Endodermal cell (in vitro differentiated cells): ENCODE measurements around the gene SYCE3. TPM values are rescaled to one million over a fixed set of nuclear protein-coding genes. Genes with fewer than 3 reads are reported as not detected.

Source experiments
- DNase-seq: peaks from one replicate; pipeline ENCODE4 v3.0.0-alpha.2; 2017
- H3K27ac ChIP-seq: 2 replicates; pipeline ENCODE4 v1.5.1; 2013; ENCODE audit warnings: mild to moderate bottlenecking, low read depth, low read length, moderate library complexity
- H3K27me3 ChIP-seq: 2 replicates; pipeline ENCODE4 v1.6.1; 2013; ENCODE audit warnings: mild to moderate bottlenecking, low read length, moderate library complexity; ENCODE audit not compliant: insufficient read depth, control insufficient read depth, poor library complexity, severe bottlenecking
- H3K36me3 ChIP-seq: 2 replicates; pipeline ENCODE4 v1.7.0; 2013; ENCODE audit warnings: mild to moderate bottlenecking, low read length, moderate library complexity; ENCODE audit not compliant: control insufficient read depth, insufficient read depth
- H3K4me1 ChIP-seq: one replicate; pipeline ENCODE4 v1.7.0; 2013; ENCODE audit warnings: low read length; ENCODE audit not compliant: control insufficient read depth, insufficient read depth
- H3K4me3 ChIP-seq: 2 replicates; pipeline ENCODE4 v1.5.1; 2013; ENCODE audit warnings: mild to moderate bottlenecking, low read length, moderate library complexity
- H3K9ac ChIP-seq: 2 replicates; pipeline ENCODE4 v1.6.1; 2013; ENCODE audit warnings: mild to moderate bottlenecking, low read length, moderate library complexity; ENCODE audit not compliant: poor library complexity, severe bottlenecking; ENCODE audit errors: extremely low read depth
- H3K9me3 ChIP-seq: 2 replicates; pipeline ENCODE4 v1.6.1; 2013; ENCODE audit warnings: mild to moderate bottlenecking, low read length, moderate library complexity; ENCODE audit not compliant: control insufficient read depth
- H3K27ac Mint-ChIP-seq: 2 replicates; pipeline ENCODE4 v1.8.0; 2020; ENCODE audit warnings: mixed read lengths
- H3K27me3 Mint-ChIP-seq: 2 replicates; pipeline ENCODE4 v1.8.0; 2021; ENCODE audit warnings: mild to moderate bottlenecking, mixed read lengths; ENCODE audit not compliant: insufficient read depth
- H3K36me3 Mint-ChIP-seq: 2 replicates; pipeline ENCODE4 v1.8.0; 2020; ENCODE audit warnings: low read depth, mixed read lengths
- H3K4me1 Mint-ChIP-seq: 2 replicates; pipeline ENCODE4 v1.8.0; 2020; ENCODE audit warnings: mixed read lengths
- H3K4me3 Mint-ChIP-seq: 2 replicates; pipeline ENCODE4 v1.8.0; 2020; ENCODE audit warnings: mild to moderate bottlenecking, moderate library complexity, mixed read lengths
- H3K9me3 Mint-ChIP-seq: 2 replicates; pipeline ENCODE4 v1.8.0; 2020; ENCODE audit warnings: mild to moderate bottlenecking, mixed read lengths
- WGBS, 2 experiments: methylation state at CpG; one replicate each; pipeline versions ENCODE4 v1.1.5 to v1.1.7; 2013; ENCODE audit warnings: missing lambda C conversion rate in 2 of 2, mixed read lengths in 1 of 2; ENCODE audit not compliant: insufficient coverage in 1 of 2, insufficient read length in 1 of 2; 5-methylcytosine and 5-hydroxymethylcytosine counted together
- total RNA-seq, 2 donors: library from RNA; stranded (reverse); fragmentation: NEBNext Ultra II Directional in 1 of 2; extraction: Animal tissue kit (Norgen Biotek cat#: 25700) in 1 of 2; gene quantifications; 2 replicates in 1 of 2; 3 replicates in 1 of 2; pipeline ENCODE4 v1.2.1, GENCODE V29; 2021
- TF ChIP-seq, protein P1 (sequence below): fragments of 200-600 bp; sonication (generic); conservative IDR thresholded peaks from 2 replicates; pipeline ENCODE4 v1.5.0; 2021; ENCODE audit warnings: antibody characterized with exemption, mild to moderate bottlenecking

Gene SYCE3
- total RNA-seq, 2 donors from 2014 or later: 0.70 to 0.91 TPM

DNA sequence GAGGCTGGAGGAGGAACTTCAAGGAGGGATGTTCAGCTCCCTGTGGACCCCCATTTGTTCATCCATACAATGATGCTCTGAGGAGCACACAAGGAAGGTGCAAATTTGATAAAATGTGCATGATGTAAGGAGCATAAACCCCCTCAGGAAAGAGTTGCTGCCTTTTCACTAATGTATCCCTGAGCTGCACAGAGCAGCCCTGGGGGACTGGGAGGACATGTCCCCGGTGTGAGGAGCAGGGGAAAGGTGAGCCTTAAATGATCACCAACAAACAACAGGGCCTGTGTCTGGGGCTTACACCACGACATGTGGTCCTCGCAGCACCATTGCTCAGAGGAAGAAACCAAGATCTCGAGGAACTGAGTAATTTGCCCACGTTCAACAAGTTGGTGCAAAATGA is 34.4 kb upstream of the SYCE3 start:
- H3K9me3 Mint-ChIP-seq: no peaks in the 10 kb centered on the region
- Histone ChIP-seq H3K36me3 (no peaks in the 10 kb centered on the region), H3K4me3 (no peak overlapping the region), H3K27ac (no peak overlapping the region), H3K27me3 (peaks cover 56% of the 10 kb centered on the region), H3K9me3 (no peaks in the 10 kb centered on the region), H3K4me1 (no peaks in the 10 kb centered on the region), H3K9ac (no peak overlapping the region)
- 82 to 94% methylated on average over 5 of the region's 5 CpGs for WGBS, 2 experiments
- no peaks in the 10 kb centered on the region for H3K36me3 Mint-ChIP-seq
- H3K4me1 Mint-ChIP-seq: no peaks in the 10 kb centered on the region
- DNase-seq: no peak
- H3K27ac Mint-ChIP-seq: no peak overlapping the region
- TF ChIP-seq, protein P1, sequence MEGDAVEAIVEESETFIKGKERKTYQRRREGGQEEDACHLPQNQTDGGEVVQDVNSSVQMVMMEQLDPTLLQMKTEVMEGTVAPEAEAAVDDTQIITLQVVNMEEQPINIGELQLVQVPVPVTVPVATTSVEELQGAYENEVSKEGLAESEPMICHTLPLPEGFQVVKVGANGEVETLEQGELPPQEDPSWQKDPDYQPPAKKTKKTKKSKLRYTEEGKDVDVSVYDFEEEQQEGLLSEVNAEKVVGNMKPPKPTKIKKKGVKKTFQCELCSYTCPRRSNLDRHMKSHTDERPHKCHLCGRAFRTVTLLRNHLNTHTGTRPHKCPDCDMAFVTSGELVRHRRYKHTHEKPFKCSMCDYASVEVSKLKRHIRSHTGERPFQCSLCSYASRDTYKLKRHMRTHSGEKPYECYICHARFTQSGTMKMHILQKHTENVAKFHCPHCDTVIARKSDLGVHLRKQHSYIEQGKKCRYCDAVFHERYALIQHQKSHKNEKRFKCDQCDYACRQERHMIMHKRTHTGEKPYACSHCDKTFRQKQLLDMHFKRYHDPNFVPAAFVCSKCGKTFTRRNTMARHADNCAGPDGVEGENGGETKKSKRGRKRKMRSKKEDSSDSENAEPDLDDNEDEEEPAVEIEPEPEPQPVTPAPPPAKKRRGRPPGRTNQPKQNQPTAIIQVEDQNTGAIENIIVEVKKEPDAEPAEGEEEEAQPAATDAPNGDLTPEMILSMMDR: no peak
- H3K4me3 Mint-ChIP-seq: no peak overlapping the region
- peaks cover 62% of the 10 kb centered on the region for H3K27me3 Mint-ChIP-seq

DNA sequence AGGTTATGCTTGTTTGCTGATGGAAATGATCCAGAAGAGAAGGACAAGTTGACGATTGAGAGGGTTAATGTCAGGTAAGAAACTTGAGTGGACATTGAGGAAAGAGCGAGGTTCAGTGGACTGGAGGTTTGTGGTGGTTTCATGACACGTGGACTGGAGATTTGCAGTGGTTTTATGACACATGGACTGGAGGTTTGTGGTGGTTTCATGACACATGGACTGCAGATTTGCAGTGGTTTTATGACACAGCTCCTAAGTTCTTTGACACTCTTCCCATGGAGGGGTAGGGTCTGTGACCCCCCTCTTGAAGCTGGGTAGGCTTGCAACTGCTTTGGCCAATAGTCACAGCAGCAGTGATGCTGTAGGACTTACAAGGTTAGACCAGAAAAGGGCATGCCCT is 32.5 kb upstream of the SYCE3 start:
- Histone ChIP-seq H3K36me3 (no peaks in the 10 kb centered on the region), H3K27ac (no peak overlapping the region), H3K9ac (no peak overlapping the region), H3K4me1 (no peaks in the 10 kb centered on the region), H3K4me3 (no peak overlapping the region), H3K27me3 (peaks cover 51% of the 10 kb centered on the region), H3K9me3 (no peaks in the 10 kb centered on the region)
- WGBS, 2 experiments: 93 to 96% methylated on average over 3 of the region's 3 CpGs
- H3K9me3 Mint-ChIP-seq: no peaks in the 10 kb centered on the region
- DNase-seq: no peak
- peaks cover 59% of the 10 kb centered on the region for H3K27me3 Mint-ChIP-seq
- H3K4me1 Mint-ChIP-seq: no peaks in the 10 kb centered on the region
- no peak overlapping the region for H3K27ac Mint-ChIP-seq
- no peaks in the 10 kb centered on the region for H3K36me3 Mint-ChIP-seq
- H3K4me3 Mint-ChIP-seq: no peak overlapping the region
- TF ChIP-seq, protein P1: no peak

DNA sequence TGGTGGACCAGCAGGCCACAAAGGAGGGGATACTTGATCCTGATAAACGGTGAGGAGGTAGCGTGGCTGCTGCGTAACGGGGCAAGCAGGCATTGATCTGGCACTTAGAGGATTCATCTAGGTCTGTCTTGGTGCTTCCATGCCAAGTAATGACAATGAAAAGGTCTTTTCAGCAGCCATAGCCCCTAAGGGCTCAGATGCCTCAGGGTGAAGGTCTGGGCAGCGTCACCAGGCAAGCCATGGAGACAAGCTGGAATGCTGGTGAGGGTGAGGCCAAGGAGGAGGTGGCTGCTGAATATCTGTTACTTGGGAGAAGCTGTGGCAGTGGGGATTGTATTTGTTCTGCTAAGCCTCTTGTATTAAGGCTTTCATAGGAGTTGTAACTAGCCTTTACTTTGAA is 24.7 kb upstream of the SYCE3 start:
- Histone ChIP-seq H3K36me3 (no peaks in the 10 kb centered on the region), H3K9ac (no peak overlapping the region), H3K4me3 (no peak overlapping the region), H3K27me3 (peaks cover 16% of the 10 kb centered on the region), H3K27ac (no peak overlapping the region), H3K9me3 (no peaks in the 10 kb centered on the region), H3K4me1 (peaks cover 4% of the 10 kb centered on the region)
- no peak overlapping the region for H3K27ac Mint-ChIP-seq
- DNase-seq: no peak
- H3K4me1 Mint-ChIP-seq: peaks cover 12% of the 10 kb centered on the region
- 91 to 92% methylated on average over 4 to 5 of the region's 5 CpGs for WGBS, 2 experiments
- H3K27me3 Mint-ChIP-seq: peaks cover 42% of the 10 kb centered on the region
- no peaks in the 10 kb centered on the region for H3K9me3 Mint-ChIP-seq
- no peaks in the 10 kb centered on the region for H3K36me3 Mint-ChIP-seq
- no peak overlapping the region for H3K4me3 Mint-ChIP-seq
- TF ChIP-seq, protein P1: no peak
